Kasumi-1 (cell line): ENCODE data around the gene EFCAB10.
"Not testable (repeated sequence)": the region's sequence is repeated elsewhere in the genome, so short reads cannot be mapped to it uniquely, and the experiment has no call there.

Experiments used
- DNase-seq, 2 experiments: peaks; one replicate each; lab custom pipeline; 2025; lab: John Stamatoyannopoulos, UW

EFCAB10 gene

DNA sequence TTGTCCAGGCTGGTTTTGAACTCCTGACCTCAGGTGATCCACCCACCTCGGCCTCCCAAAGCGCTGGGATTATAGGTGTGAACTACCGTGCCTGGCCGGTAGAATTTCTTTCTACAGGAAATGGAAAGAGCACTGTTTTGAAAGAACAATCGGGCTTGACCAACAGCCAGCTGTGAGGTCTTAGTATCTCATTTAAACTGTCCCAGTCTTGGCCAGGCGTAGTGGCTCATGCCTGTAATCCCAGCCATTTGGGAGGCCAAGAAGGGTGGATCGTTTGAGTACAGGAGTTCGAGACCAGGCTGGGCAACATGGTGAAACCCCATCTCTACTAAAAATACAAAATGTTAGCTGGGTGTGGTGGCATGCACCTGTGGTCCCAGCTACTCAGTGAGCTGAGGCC, 17.8 kb upstream of the EFCAB10 start:
- not testable (repeated sequence) for DNase-seq

DNA sequence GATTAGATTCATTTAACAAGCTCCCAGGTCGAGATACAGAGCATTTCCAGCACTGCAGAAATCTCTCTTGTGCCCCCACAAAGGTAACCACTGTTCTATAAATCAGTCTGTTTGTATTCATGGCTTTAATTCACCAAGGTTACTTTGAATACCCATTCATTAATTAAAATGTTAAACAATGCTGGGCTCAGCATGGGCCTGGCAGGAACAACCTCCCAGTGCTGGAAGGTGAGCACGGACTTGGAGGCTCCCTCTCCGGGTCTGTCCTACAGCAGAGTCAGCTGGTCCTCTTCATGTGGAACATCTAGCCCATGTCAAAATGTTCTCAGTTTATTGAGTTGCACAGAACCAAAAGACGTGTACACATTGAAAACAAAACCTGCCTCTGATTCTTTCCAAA, 15.6 kb upstream of the EFCAB10 start:
- DNase-seq: no peak

- DNase-seq: no peak
Observed at GRCh38 chr7:105594034-105594433, 12.7 kb upstream of the EFCAB10 start.

- DNase-seq: no peak
Observed at GRCh38 chr7:105591522-105591921, 10.2 kb upstream of the EFCAB10 start.

GRCh38 chr7:105590793-105591192, 9.5 kb upstream of the EFCAB10 start:
- no peak for DNase-seq

DNA sequence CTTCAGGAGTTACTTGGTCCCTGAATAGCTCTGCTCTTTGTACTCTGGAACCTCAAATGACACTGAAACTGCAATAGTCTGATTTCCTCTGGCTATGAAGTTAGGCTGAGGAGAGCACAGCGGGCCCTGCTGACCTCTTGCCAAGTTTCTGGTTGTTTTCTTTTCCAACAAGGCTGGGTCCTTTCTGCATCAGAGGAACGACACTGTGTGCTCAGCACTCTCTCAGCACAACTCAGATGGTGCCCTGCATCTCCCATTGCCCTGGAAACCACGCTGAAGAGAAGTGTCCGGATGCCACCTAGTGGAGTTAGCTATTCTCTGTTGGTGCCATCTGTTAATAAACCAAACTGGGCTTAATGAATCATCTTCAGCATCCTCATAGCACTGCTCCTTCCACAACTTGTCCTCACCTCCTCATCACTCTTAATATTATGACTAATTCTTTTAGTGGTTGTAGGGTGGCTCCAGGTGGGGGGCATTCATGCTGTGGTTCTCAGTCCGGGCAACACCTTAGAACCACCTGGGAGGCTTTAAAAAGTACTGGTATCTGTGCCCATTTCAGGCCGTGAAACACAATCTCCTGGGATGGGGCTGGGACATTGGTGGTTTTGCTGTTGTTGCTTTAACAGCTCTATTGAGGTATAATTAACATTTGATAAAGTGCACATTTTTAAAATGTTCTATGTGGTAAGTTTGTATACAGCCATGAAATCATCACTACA, 8.2 kb upstream of the EFCAB10 start:
- DNase-seq: peak; percentile 85 to 90

GRCh38 chr7:105587909-105588635, 6.8 kb upstream of the EFCAB10 start:
- no peak for DNase-seq

GRCh38 chr7:105585850-105586500, 4.7 kb upstream of the EFCAB10 start:
- DNase-seq: no peak

DNA sequence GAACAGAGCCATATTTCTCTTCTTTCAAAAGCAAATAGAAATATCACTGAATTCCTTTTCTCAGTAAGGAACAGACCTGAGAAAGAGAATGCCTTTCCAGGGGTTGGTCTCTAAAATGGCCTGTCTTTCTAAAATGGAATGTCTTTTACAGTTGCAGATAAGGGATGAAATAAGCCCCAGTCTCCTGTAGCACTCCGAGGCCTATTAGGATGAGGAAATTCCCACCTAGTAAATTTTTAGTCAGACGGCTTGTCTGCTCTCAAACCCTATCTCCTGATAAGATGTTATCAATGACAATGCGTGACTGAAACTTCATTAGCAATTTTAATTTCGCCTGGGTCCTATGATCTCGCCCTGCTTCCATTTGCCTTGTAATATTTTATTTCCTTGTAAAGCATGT, 2.9 kb upstream of the EFCAB10 start:
- DNase-seq: no peak

DNA sequence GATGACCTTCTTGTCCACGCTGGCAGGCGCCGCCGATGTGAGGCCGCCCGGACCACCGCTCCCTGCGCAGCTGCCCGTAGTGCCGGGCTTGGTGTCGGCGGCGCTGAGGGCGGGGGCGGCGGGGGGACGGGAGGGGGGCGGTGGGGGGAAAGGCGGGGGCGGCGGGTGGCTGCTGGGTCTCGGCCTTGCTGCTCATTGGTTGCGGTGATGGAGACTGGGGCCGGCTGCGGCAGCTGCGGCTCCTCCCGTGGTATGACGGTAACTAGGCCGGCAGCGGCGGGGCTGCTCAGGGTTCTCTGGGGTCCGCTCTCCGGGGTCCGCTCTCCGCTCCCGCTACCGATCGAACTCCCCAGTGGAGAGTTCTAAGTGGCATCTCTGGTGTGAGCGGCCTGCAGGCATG, 1.8 kb upstream of the EFCAB10 start:
- no peak for DNase-seq

GRCh38 chr7:105580022-105580740, 1.1 kb downstream of the EFCAB10 start:
- no peak for DNase-seq

DNA sequence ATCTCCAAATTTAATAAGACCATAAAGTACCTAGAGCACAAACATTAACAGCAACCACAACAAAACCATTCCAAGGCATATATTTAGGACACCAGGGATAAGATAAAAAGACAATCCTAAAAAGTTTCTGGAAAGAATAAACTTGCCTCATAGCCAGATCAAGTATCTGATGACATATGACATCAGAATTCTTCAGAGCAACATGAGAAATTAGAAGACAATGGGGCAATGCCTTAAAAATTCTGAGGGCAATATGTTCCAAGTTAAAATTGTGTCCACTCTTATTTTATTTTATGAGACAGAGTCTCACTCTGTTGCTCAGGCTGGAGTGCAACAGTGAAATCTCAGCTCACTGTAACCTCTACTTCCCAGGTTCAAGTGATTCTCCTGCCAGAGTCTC, 2.8 kb downstream of the EFCAB10 start:
- no peak for DNase-seq

DNA sequence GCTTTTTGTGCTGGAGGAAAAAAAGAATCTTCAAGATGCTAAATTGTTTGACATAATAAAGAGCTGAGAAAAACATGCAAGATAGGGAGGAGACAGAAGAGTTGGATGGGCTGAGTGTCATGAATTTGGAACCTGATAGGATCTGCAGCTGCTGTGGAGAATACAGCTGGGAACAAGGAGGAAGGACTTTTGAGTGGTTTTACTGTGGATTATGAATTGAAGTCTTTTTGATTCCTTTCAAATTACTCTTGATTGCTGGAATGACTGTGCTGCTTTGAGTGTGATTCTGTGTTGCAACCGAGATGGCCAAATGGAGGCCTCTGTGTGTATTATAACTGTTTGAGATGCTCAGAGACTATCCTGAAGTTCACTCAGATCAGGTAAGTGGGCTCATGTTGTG, 4.0 kb downstream of the EFCAB10 start:
- DNase-seq: no peak

- no peak for DNase-seq
Observed at GRCh38 chr7:105571891-105572290, 9.4 kb downstream of the EFCAB10 start.

- DNase-seq: no peak
Observed at GRCh38 chr7:105567821-105568220, 13.5 kb downstream of the EFCAB10 start.

DNA sequence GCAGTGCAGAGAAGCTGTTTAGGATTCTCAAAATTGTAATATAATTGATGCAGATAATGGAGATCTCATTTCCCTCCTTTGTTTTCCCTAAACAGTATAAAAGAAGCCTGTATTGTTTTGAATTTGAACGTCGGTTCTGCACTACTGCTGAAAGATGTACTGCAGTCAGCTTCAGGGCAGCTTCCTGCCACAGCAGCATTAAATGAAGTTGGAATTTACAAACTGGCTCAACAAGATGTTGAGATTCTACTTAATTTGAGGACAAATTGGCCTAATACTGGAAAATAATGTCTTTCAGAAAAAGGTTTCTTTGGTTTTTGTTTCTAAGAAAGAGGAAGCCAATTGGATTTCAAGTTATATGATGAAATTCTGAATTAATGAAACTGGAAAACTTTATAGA, 14.3 kb downstream of the EFCAB10 start:
- no peak for DNase-seq

GRCh38 chr7:105565190-105565589, 16.1 kb downstream of the EFCAB10 start:
- DNase-seq: no peak

- no peak for DNase-seq
Observed at GRCh38 chr7:105559926-105560325, 21.4 kb downstream of the EFCAB10 start.

DNA sequence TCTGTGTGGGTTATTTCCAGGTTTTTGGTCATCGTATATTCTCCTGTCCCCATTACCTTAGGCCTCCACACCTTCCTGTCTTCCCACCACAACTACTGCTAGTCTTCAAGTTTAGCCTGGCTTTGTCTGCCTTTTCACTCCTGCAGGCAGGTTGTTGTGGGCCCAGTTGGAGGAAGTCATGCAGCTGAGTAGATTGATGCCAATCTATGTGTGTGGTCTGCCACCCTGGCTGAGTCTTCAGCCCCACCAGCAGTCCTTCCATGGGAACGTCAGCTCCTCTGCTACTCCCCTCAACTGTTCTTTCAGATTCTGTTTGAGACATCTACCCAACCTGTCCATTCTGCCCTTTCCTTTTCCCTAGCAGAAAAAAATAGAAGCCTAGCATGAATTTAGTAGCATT, 43.0 kb downstream of the EFCAB10 start:
- DNase-seq: no peak

DNA sequence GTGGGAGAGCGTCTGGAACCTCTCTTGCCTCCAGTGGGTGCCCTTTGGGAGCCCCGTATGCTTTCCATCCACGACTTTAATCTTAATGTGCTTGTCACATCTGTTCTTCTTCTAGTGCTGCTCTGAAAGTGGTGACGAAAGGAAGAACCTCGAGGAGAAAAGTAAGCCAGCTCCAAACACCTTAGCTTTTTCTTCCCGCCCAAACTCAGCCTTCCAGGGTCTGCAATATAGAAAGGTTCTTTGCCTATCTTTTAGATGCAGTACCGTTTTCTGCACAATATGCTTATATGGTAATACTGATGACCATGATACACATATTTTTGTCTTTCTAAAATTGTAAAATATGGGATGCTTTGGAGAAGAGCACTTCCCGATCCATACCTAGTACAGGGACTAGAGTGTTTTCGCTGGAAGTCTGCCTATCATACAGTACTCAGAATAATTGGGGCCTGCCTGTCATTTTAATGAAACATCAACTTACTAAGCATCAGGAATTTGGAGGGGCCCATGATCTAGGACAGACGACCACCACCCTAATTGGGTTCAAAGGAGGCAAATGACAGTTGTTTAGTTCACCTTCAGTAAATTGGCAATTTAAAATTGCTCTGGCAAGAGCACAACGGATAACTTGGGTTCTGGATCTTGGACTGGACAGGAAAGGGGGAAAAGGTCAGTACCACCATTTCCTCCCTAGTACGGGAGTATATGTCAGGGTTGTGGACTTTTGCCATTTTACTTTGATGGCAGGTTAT, 48.4 kb downstream of the EFCAB10 start:
- DNase-seq: no peak

DNA sequence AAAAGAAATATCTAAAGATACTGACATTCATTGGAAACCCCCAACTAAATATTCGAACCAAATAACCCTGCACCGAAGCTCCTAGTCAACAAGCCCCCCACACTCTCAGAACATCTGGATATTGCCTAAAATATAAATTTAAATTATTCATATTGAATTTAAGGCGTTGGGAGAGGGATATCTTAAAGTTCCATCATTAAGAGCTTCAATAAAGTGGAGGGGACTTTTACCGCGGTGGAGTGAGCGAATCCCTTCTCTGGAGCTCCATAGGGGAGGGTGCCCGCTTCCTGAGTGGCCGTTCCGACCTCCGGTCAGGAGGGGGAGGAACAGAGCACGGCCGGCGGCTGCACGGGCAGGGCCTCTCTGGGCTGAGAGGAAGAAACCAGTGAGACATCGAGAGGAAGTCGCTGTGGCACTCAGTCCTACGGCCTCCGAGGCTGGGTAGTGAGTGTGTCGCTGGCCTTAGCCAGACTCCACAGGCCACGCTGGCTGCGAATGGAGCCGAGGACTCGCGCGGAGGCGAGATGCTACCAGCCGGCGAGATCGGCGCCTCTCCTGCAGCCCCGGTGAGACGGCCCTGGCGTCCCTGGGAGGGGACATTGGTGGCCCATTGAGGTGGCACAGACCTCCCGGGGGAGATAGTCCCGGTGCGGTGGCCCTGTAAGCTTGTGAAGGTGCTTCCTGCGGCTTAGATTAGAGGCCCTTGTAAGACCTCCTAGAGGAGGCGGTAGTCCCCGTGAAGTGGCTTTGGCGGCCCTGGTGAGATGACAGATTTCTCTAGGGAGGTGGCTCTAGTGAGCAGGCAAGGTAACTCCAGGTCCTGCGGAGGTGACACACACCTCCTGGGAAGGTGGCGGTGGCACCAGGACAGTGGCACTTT, 49.3 kb downstream of the EFCAB10 start, which contains the start of gene RINT1:
Gene RINT1, plus strand, starts transcription at position 410 of the 880 bp plus-strand sequence. Its CDS starts 115 bp downstream, at position 525.
- DNase-seq: peak; percentile 96 to 97
